ENCODE measurements around the gene ALDH3B2.
"Not testable (repeated sequence)": the region's sequence is repeated elsewhere in the genome, so short reads cannot be mapped to it uniquely, and the experiment has no call there.

Gene ALDH3B2

GRCh38 chr11:67644472-67645418 is 29.7 kb downstream of the ALDH3B2 start:
- FAIRE-seq (peak; percentile 84), DNase-seq (ENCODE audit: insufficient read length) (peak; percentile 62)
- no peak for TF ChIP-seq POLR2AphosphoS5 (IDR thresholded peaks at IDR 0.05; ENCODE audit: low read depth, low read length)
- no peak for TF ChIP-seq TAF1 (IDR thresholded peaks at IDR 0.05; ENCODE audit: borderline replicate concordance, low read depth, low read length)
- TF ChIP-seq POLR2A (IDR thresholded peaks at IDR 0.05; ENCODE audit: low read depth, low read length), result peak; percentile 35; the same call in 1 of the 2 replicates

GRCh38 chr11:67644042-67644441 is 30.4 kb downstream of the ALDH3B2 start:
- peak; percentile 51 for FAIRE-seq
- peak; percentile 23 for DNase-seq (ENCODE audit: insufficient read length)
- TF ChIP-seq POLR2A (IDR thresholded peaks at IDR 0.05; ENCODE audit: low read depth, low read length) (no peak), TAF1 (IDR thresholded peaks at IDR 0.05; ENCODE audit: borderline replicate concordance, low read depth, low read length) (no peak), POLR2AphosphoS5 (IDR thresholded peaks at IDR 0.05; ENCODE audit: low read depth, low read length) (no peak)

DNA sequence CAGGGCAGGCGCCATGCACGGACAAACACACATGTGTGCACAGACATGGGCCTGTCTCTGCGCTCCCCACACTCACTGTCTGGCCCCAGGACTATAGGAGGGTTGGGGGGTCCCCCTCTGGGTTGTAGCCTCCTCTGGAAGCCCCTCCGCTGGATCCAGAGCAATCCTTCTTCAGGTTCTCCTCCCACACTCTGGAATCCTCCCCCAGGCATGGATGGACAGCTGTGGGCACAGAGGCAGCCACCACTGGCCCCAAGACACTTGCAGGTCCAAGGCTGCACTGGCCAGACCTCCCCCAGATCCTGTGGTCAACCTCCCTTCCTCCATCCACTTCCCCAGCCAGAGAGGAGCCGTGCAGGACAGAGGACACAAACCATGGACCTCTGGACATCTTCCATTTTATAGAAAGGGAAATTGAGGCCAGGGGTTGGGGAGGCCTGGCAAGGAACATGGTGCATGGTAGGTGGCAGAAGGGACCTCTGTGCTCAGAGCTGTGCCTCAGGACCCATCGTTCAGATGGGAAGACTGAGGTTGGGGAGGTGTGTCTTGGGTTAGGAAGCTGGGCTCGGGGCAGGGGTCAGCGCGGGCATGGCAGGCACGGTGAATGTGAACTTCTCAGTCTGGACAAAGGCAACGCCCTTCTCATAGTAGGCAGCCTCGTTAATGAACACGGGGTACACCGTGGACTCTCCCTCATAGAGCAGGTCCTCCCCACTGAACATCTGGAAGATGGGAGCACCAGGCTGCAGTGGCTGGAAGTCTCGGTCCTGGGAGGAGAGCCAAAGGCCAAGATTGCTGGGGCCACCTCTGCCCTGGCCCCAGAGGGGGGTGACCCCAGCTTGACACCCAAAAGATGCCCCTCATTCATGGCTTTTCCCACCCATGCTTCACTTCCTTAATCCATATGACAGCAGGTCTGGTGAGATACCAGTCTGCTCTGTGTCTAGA is 32.0 kb downstream of the ALDH3B2 start:
- DNase-seq (ENCODE audit: insufficient read length), result no peak
- no peak for FAIRE-seq
- TF ChIP-seq POLR2AphosphoS5 (IDR thresholded peaks at IDR 0.05; ENCODE audit: low read depth, low read length), result no peak
- TF ChIP-seq POLR2A (IDR thresholded peaks at IDR 0.05; ENCODE audit: low read depth, low read length), result no peak
- TF ChIP-seq TAF1 (IDR thresholded peaks at IDR 0.05; ENCODE audit: borderline replicate concordance, low read depth, low read length), result no peak

DNA sequence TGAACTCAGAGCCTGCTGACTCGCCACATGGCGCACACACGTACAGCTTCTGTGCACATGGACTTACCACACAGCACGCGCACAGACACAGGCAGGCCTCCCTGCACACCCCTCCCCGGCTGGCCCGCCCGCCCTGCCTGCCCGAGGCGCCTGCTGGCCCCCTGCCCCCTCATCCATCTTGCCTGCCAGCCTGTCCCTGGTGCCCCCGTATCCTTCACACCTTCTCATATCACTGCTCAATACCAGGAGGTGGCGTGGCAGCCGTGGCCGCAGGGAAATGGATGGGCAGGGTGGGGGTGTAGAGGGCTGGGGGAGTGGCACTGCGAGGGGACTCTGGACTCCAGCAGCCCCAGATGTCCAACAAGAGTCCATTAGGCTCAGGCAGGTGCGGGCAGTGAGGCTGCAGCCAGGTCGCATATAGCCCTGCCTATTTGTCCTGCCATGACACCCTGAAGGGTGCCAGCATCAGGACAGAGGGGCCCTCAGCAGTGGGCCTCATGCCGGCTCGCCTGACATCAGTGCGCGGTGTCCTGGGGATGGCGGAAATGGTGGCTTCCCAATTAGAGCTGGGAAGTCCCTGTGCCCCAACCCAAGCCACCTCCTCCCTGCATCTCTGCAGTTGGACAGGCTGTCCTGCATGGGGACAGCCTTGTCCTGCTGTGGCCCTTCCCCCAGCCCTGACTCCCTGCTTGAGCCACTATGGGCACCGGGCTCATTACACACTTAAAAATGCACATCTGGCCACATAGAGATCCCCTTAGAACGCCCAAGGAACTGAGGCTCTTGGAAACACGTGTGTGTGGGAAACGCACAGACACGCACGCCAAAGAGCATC is 32.9 kb downstream of the ALDH3B2 start:
- no peak for TF ChIP-seq TAF1 (IDR thresholded peaks at IDR 0.05; ENCODE audit: borderline replicate concordance, low read depth, low read length)
- TF ChIP-seq POLR2A (IDR thresholded peaks at IDR 0.05; ENCODE audit: low read depth, low read length), result no peak
- no peak for TF ChIP-seq POLR2AphosphoS5 (IDR thresholded peaks at IDR 0.05; ENCODE audit: low read depth, low read length)
- FAIRE-seq (no peak), DNase-seq (ENCODE audit: insufficient read length) (no peak)

- DNase-seq (ENCODE audit: insufficient read length), result peak; percentile 19
- peak; percentile 21 for FAIRE-seq
- TF ChIP-seq POLR2A (IDR thresholded peaks at IDR 0.05; ENCODE audit: low read depth, low read length), result no peak
- no peak for TF ChIP-seq TAF1 (IDR thresholded peaks at IDR 0.05; ENCODE audit: borderline replicate concordance, low read depth, low read length)
- TF ChIP-seq POLR2AphosphoS5 (IDR thresholded peaks at IDR 0.05; ENCODE audit: low read depth, low read length), result no peak
These were observed 33.6 kb downstream of the ALDH3B2 start for GRCh38 chr11:67640758-67641337.

- DNase-seq (ENCODE audit: insufficient read length) (peak; percentile 77), FAIRE-seq (peak; percentile 95)
- TF ChIP-seq POLR2AphosphoS5 (IDR thresholded peaks at IDR 0.05; ENCODE audit: low read depth, low read length) (no peak), POLR2A (IDR thresholded peaks at IDR 0.05; ENCODE audit: low read depth, low read length) (no peak), TAF1 (IDR thresholded peaks at IDR 0.05; ENCODE audit: borderline replicate concordance, low read depth, low read length) (no peak)
These were observed 34.2 kb downstream of the ALDH3B2 start for GRCh38 chr11:67640021-67640757.

GRCh38 chr11:67639438-67639859 is 35.0 kb downstream of the ALDH3B2 start, which contains the start of gene TBX10:
TBX10 (minus strand) TSS chr11:67639763; CDS start chr11:67639472, 291 bp downstream.
- FAIRE-seq, result no peak
- TF ChIP-seq POLR2AphosphoS5 (IDR thresholded peaks at IDR 0.05; ENCODE audit: low read depth, low read length) (no peak), POLR2A (IDR thresholded peaks at IDR 0.05; ENCODE audit: low read depth, low read length) (no peak)
- peak; percentile 16 for DNase-seq (ENCODE audit: insufficient read length)

GRCh38 chr11:67638535-67639437 is 35.6 kb downstream of the ALDH3B2 start:
- no peak for DNase-seq (ENCODE audit: insufficient read length)
- no peak for TF ChIP-seq POLR2A (IDR thresholded peaks at IDR 0.05; ENCODE audit: low read depth, low read length)
- TF ChIP-seq TAF1 (IDR thresholded peaks at IDR 0.05; ENCODE audit: borderline replicate concordance, low read depth, low read length), result no peak
- TF ChIP-seq POLR2AphosphoS5 (IDR thresholded peaks at IDR 0.05; ENCODE audit: low read depth, low read length), result no peak
- no peak for FAIRE-seq

DNA sequence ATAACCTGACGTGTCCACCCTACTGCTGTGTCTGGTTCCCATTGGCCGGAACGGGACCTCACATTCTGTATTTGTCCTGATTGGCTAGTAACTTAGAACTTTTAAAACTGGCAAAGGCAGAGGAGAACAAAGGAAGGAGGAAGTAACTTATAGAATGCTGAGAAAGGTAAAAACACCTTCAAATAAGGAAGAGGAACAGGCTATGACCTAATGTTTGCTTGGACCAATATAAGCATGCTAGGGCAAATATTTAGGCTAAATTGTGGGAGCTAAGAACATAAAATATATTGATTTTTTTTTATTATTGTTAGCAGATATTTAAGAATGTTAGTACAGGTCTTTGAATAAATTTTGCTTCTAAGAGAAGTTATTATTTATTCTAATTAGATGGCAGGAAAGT is 37.0 kb downstream of the ALDH3B2 start:
- not testable (repeated sequence) for FAIRE-seq; DNase-seq (ENCODE audit: insufficient read length)

Measured in GM12892 (cell line).